Measurements from ENCODE around the gene NKX2-1.

NKX2-1 gene

GRCh38 chr14:36513451-36514277, 6.4 kb downstream of the NKX2-1 start:
- no peak for DNase-seq (ENCODE audit: low read depth)
- in situ Hi-C loops (cut with HindIII; ENCODE audit: low sequenced_read_pairs) = no loop called here
- no peak for TF ChIP-seq CTCF (IDR thresholded peaks at IDR 0.05; ENCODE audit: low read depth, low read length, missing control alignments)
- no peak overlapping the region for H3K4me3 ChIP-seq (ENCODE audit: low read depth, low read length)

GRCh38 chr14:36513012-36513420, 7.0 kb downstream of the NKX2-1 start:
- TF ChIP-seq CTCF (IDR thresholded peaks at IDR 0.05; ENCODE audit: low read depth, low read length, missing control alignments) = no peak
- no peak overlapping the region for H3K4me3 ChIP-seq (ENCODE audit: low read depth, low read length)
- DNase-seq (ENCODE audit: low read depth) = no peak
- in situ Hi-C loops (cut with HindIII; ENCODE audit: low sequenced_read_pairs) = no loop called here

GRCh38 chr14:36512585-36513003, 7.4 kb downstream of the NKX2-1 start:
- H3K4me3 ChIP-seq (ENCODE audit: low read depth, low read length) = no peak overlapping the region
- in situ Hi-C loops (cut with HindIII; ENCODE audit: low sequenced_read_pairs) = no loop called here
- TF ChIP-seq CTCF (IDR thresholded peaks at IDR 0.05; ENCODE audit: low read depth, low read length, missing control alignments) = no peak
- no peak for DNase-seq (ENCODE audit: low read depth)

- in situ Hi-C loops (cut with HindIII; ENCODE audit: low sequenced_read_pairs) = no loop called here
- TF ChIP-seq CTCF (IDR thresholded peaks at IDR 0.05; ENCODE audit: low read depth, low read length, missing control alignments) = no peak
Observed at GRCh38 chr14:36511981-36512584, 7.9 kb downstream of the NKX2-1 start.

GRCh38 chr14:36510874-36511273, 9.2 kb downstream of the NKX2-1 start:
- H3K4me3 ChIP-seq (ENCODE audit: low read depth, low read length) = no peak overlapping the region
- TF ChIP-seq CTCF (IDR thresholded peaks at IDR 0.05; ENCODE audit: low read depth, low read length, missing control alignments) = no peak
- no peak for DNase-seq (ENCODE audit: low read depth)
- in situ Hi-C loops (cut with HindIII; ENCODE audit: low sequenced_read_pairs) = no loop called here

More at GRCh38 chr14:36511981-36512584, 7.9 kb downstream of the NKX2-1 start:
- no peak for DNase-seq (ENCODE audit: low read depth)
- no peak overlapping the region for H3K4me3 ChIP-seq (ENCODE audit: low read depth, low read length)

- no peak for DNase-seq (ENCODE audit: low read depth)
- in situ Hi-C loops (cut with HindIII; ENCODE audit: low sequenced_read_pairs) = no loop called here
- H3K4me3 ChIP-seq (ENCODE audit: low read depth, low read length) = no peak overlapping the region
- no peak for TF ChIP-seq CTCF (IDR thresholded peaks at IDR 0.05; ENCODE audit: low read depth, low read length, missing control alignments)
Observed at GRCh38 chr14:36510078-36510799, 9.8 kb downstream of the NKX2-1 start.

Data from astrocyte of the cerebellum (primary cell).